IMR-90 (cell line): Measurements from ENCODE around the gene MYO3B. TPM values are rescaled to one million over a fixed set of nuclear protein-coding genes. Genes with fewer than 3 reads are reported as not detected.

ENCODE experiments used
- ATAC-seq: fragments of 200-7000 bp; cut with Tn5 transposase; 2 replicates; pipeline ENCODE4 v1.9.1; 2020; ENCODE audit warnings: low read depth, mild to moderate bottlenecking, moderate library complexity
- BruUV-seq: library from RNA; stranded (reverse); fragments of 400-500 nt; replicated peaks from 2 replicates; lab custom pipeline; 2021; lab: Mats Ljungman, UMichigan
- CTCF ChIA-PET: fragments of 300-600 bp; formaldehyde crosslinking; extraction: SDS; loops from one replicate; lab custom pipeline; 2021; ENCODE audit warnings: antibody characterized with exemption; lab: Yijun Ruan, JAX
- POLR2A ChIA-PET: fragments of 300-600 bp; sonication (Branson Sonifier 250); formaldehyde crosslinking; loops from one replicate; lab custom pipeline; 2022; ENCODE audit warnings: antibody characterized with exemption; ENCODE audit not compliant: unreplicated experiment; lab: Charles Lee
- DNase-seq: peaks from one replicate; pipeline ENCODE4 v3.0.0; 2013
- H2AFZ ChIP-seq: replicated peaks from 2 replicates; pipeline ENCODE3; 2013; ENCODE audit warnings: low read length, mild to moderate bottlenecking; ENCODE audit not compliant: poor library complexity
- H2AK5ac ChIP-seq: 2 replicates; pipeline ENCODE4 v1.6.1; 2013; ENCODE audit warnings: low read depth, low read length, inconsistent platforms
- H2AK9ac ChIP-seq: replicated peaks from 2 replicates; pipeline ENCODE3; 2013; ENCODE audit warnings: mild to moderate bottlenecking, low read depth, low read length, moderate library complexity; ENCODE audit not compliant: poor library complexity
- H2BK120ac ChIP-seq: 2 replicates; pipeline ENCODE4 v1.6.1; 2013; ENCODE audit warnings: low read depth, low read length, inconsistent platforms
- H2BK15ac ChIP-seq: 3 replicates; pipeline ENCODE4 v1.6.1; 2013; ENCODE audit warnings: low read depth, low read length, inconsistent platforms
- H2BK20ac ChIP-seq: 2 replicates; pipeline ENCODE4 v1.6.1; 2013; ENCODE audit warnings: low read depth, mild to moderate bottlenecking, inconsistent platforms, low read length, moderate library complexity
- H2BK5ac ChIP-seq: 2 replicates; pipeline ENCODE4 v1.6.1; 2013; ENCODE audit warnings: mild to moderate bottlenecking, low read depth, low read length, inconsistent platforms; ENCODE audit not compliant: poor library complexity, severe bottlenecking
- H3K14ac ChIP-seq: replicated peaks from 2 replicates; pipeline ENCODE4 v1.6.1; 2013; ENCODE audit warnings: low read depth, low read length, inconsistent platforms
- H3K18ac ChIP-seq: 2 replicates; pipeline ENCODE4 v1.6.1; 2013; ENCODE audit warnings: low read depth, low read length, control low read depth
- H3K23ac ChIP-seq: 2 replicates; pipeline ENCODE4 v1.6.1; 2013; ENCODE audit warnings: low read depth, low read length, inconsistent platforms
- H3K27ac ChIP-seq: 2 replicates; pipeline ENCODE4 v1.5.1; 2013; ENCODE audit warnings: mild to moderate bottlenecking, control low read depth, low read length; ENCODE audit not compliant: insufficient read depth
- H3K27me3 ChIP-seq: 2 replicates; pipeline ENCODE4 v1.6.1; 2013; ENCODE audit warnings: low read length; ENCODE audit not compliant: control insufficient read depth, insufficient read depth
- H3K36me3 ChIP-seq: 2 replicates; pipeline ENCODE4 v1.6.1; 2013; ENCODE audit warnings: low read length, mixed read lengths; ENCODE audit not compliant: control insufficient read depth, insufficient read depth
- H3K4ac ChIP-seq: 2 replicates; pipeline ENCODE4 v1.6.1; 2013; ENCODE audit warnings: low read depth, low read length, inconsistent platforms
- H3K4me1 ChIP-seq: 2 replicates; pipeline ENCODE4 v1.6.1; 2013; ENCODE audit warnings: low read length, mixed read lengths; ENCODE audit not compliant: control insufficient read depth, insufficient read depth
- H3K4me2 ChIP-seq: 2 replicates; pipeline ENCODE4 v1.6.1; 2013; ENCODE audit warnings: low read depth, mild to moderate bottlenecking, control low read depth, low read length, moderate library complexity
- H3K4me3 ChIP-seq: 2 replicates; pipeline ENCODE4 v1.5.1; 2013; ENCODE audit warnings: low read depth, mild to moderate bottlenecking, control low read depth, low read length, moderate library complexity; ENCODE audit not compliant: insufficient read depth
- H3K56ac ChIP-seq: 2 replicates; pipeline ENCODE4 v1.6.1; 2013; ENCODE audit warnings: low read length, inconsistent platforms; ENCODE audit not compliant: insufficient read depth; ENCODE audit errors: extremely low read depth
- H3K79me1 ChIP-seq, 2 experiments: 2 replicates each; pipeline ENCODE4 v1.6.1; 2013; ENCODE audit warnings: low read length in 2 of 2, inconsistent platforms in 1 of 2, low read depth in 1 of 2
- H3K9ac ChIP-seq: 2 replicates; pipeline ENCODE4 v1.6.1; 2013; ENCODE audit warnings: low read depth, low read length, control low read depth
- H3K9me1 ChIP-seq: 2 replicates; pipeline ENCODE4 v1.6.1; 2013; ENCODE audit warnings: low read length, inconsistent platforms; ENCODE audit not compliant: insufficient read depth
- H3K9me3 ChIP-seq: 2 replicates; pipeline ENCODE4 v1.6.1; 2013; ENCODE audit warnings: low read length; ENCODE audit not compliant: control insufficient read depth, insufficient read depth
- H4K20me1 ChIP-seq: 2 replicates; pipeline ENCODE4 v1.6.1; 2013; ENCODE audit warnings: low read length, inconsistent platforms; ENCODE audit not compliant: insufficient read depth
- H4K5ac ChIP-seq: 2 replicates; pipeline ENCODE4 v1.6.1; 2013; ENCODE audit warnings: mild to moderate bottlenecking, low read depth, low read length, control low read depth
- H4K8ac ChIP-seq, 2 experiments: 2 replicates each; pipeline ENCODE4 v1.6.1; 2013; ENCODE audit warnings: low read depth in 2 of 2, low read length in 2 of 2, control low read depth in 1 of 2, inconsistent platforms in 1 of 2
- H4K91ac ChIP-seq: 2 replicates; pipeline ENCODE4 v1.6.1; 2013; ENCODE audit warnings: low read depth, low read length, inconsistent platforms; ENCODE audit not compliant: insufficient read depth
- BHLHE40 ChIP-seq: fragments of 150-350 bp; IDR thresholded peaks from 2 replicates; pipeline ENCODE4 v1.6.1; 2016; ENCODE audit warnings: mild to moderate bottlenecking, low read depth, low read length
- CEBPB ChIP-seq: IDR thresholded peaks from 2 replicates; pipeline ENCODE4 v1.6.1; 2012; ENCODE audit warnings: low read depth, low read length, improper control_type of control experiment
- CHD1 ChIP-seq: IDR thresholded peaks from 2 replicates; pipeline ENCODE4 v1.6.1; 2012; ENCODE audit warnings: low read depth, low read length, improper control_type of control experiment
- FOS ChIP-seq: fragments of 150-350 bp; IDR thresholded peaks from 2 replicates; pipeline ENCODE4 v1.6.1; 2016; ENCODE audit warnings: low read depth, low read length
- MAFK ChIP-seq: IDR thresholded peaks from 2 replicates; pipeline ENCODE4 v1.6.1; 2012; ENCODE audit warnings: low read depth, low read length, improper control_type of control experiment
- MAZ ChIP-seq: IDR thresholded peaks from 2 replicates; pipeline ENCODE4 v1.6.1; 2012; ENCODE audit warnings: low read depth, mild to moderate bottlenecking, low read length, improper control_type of control experiment, moderate library complexity, borderline replicate concordance
- MXI1 ChIP-seq: IDR thresholded peaks from 2 replicates; pipeline ENCODE4 v1.6.1; 2012; ENCODE audit warnings: low read depth, mild to moderate bottlenecking, low read length, moderate library complexity, borderline replicate concordance
- NFE2L2 ChIP-seq: fragments of 150-350 bp; IDR thresholded peaks from 2 replicates; pipeline ENCODE4 v1.6.1; 2016; ENCODE audit warnings: low read depth, mild to moderate bottlenecking, low read length
- POLR2A ChIP-seq: IDR thresholded peaks from 2 replicates; pipeline ENCODE4 v1.6.1; 2012; ENCODE audit warnings: mild to moderate bottlenecking, low read depth, low read length
- RAD21 ChIP-seq: IDR thresholded peaks from 2 replicates; pipeline ENCODE4 v1.6.1; 2012; ENCODE audit warnings: low read length, improper control_type of control experiment
- RCOR1 ChIP-seq: IDR thresholded peaks from 2 replicates; pipeline ENCODE4 v1.6.1; 2012; ENCODE audit warnings: mild to moderate bottlenecking, low read length, improper control_type of control experiment; ENCODE audit not compliant: insufficient replicate concordance
- RFX5 ChIP-seq: IDR thresholded peaks from 2 replicates; pipeline ENCODE4 v1.8.0; 2012; ENCODE audit warnings: low read depth, mild to moderate bottlenecking, low read length, moderate library complexity
- SMC3 ChIP-seq: fragments of 150-350 bp; IDR thresholded peaks from 2 replicates; pipeline ENCODE4 v1.6.1; 2016; ENCODE audit warnings: low read depth, mild to moderate bottlenecking, antibody characterized with exemption, low read length, moderate library complexity
- WGBS, 2 experiments: methylation state at CpG; one replicate each; pipeline versions ENCODE4 v1.1.5 to v1.1.7; 2013; ENCODE audit warnings: missing lambda C conversion rate in 2 of 2; ENCODE audit not compliant: insufficient read length in 1 of 2; ENCODE audit errors: extremely low coverage in 2 of 2; 5-methylcytosine and 5-hydroxymethylcytosine counted together
- dilution Hi-C: fragments of 300-500 bp; cut with HindIII; formaldehyde crosslinking; loops from one replicate; pipeline ENCODE4 v1.14.3; 2018; ENCODE audit warnings: low sequenced_read_pairs; ENCODE audit not compliant: unreplicated experiment
- in situ Hi-C: fragments of 300-500 bp; cut with MboI; formaldehyde crosslinking; loops from 3 replicates; pipeline ENCODE4 v1.14.3; 2019; ENCODE audit warnings: low sequenced_read_pairs, inconsistent platforms, mixed read lengths
- intact Hi-C: fragments of 100-400 bp; cut with micrococcal nuclease; formaldehyde crosslinking; loops from 2 replicates; pipeline ENCODE4 v1.10.0; 2022
- polyA plus RNA-seq, 3 experiments: library from polyadenylated mRNA; depleted of rRNA; stranded (reverse); fragments of >200 nt; gene quantifications; 2 replicates each; pipeline ENCODE4 v1.2.3, GENCODE V29; 2012; ENCODE audit warnings: low replicate concordance in 1 of 3
- total RNA-seq: library from RNA; depleted of rRNA; stranded (reverse); fragments of >200 nt; gene quantifications from 2 replicates; pipeline ENCODE4 v1.2.3, GENCODE V29; 2012
- TF ChIP-seq, protein P1 (sequence below): fragments of 150-350 bp; IDR thresholded peaks from 2 replicates; pipeline ENCODE4 v1.6.1; 2017; ENCODE audit warnings: mild to moderate bottlenecking, antibody characterized with exemption, low read length, low read depth
- TF ChIP-seq, protein P2 (sequence below): conservative IDR thresholded peaks from 2 replicates; pipeline ENCODE4 v1.5.1; 2012; ENCODE audit warnings: mild to moderate bottlenecking, low read depth, low read length, improper control_type of control experiment
- TF ChIP-seq, protein P3 (sequence below): fragments of 150-350 bp; IDR thresholded peaks from 2 replicates; pipeline ENCODE4 v1.6.1; 2016; ENCODE audit warnings: low read depth, mild to moderate bottlenecking, low read length, moderate library complexity, borderline replicate concordance

Gene MYO3B
- total and polyA plus RNA-seq, 2 of the 4 experiments (the other 2 are of a cell fraction) = 0.02 TPM; not detected in 1

DNA sequence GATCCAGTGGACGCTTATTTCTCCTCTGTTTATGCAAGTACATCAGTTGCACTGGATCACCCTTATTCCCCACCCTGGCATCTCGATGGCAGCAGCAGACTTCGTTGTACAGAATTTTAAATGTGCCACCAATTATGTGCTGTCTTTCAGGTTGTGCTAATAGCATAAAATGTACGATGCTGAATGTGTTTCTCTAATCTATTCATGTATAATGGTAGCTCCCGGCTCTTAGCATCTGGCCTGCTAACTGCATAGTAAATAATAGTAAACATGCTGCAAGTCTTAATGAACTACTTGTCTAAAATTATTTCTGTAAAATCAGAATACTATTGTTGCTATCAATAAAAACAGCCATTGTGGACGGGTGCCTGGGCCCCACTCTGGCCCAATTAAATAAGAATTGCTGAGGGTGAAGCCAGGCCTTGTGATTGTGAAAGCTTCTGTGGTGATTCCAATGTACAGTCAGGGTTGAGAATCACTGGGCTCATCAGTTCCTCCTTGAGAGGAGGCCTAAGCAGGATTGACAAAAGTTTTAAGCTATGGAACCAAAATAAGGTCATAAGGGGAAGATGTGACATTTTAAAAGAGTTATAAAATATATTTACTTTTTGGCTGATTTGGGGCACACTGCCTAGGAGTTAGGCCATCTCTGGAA, 14.4 kb upstream of the MYO3B start:
- Histone ChIP-seq H3K27me3 (no peaks in the 10 kb centered on the region), H3K14ac (no peak overlapping the region), H3K4ac (no peak overlapping the region), H4K91ac (no peak overlapping the region), H2BK15ac (peak overlapping the region; percentile 31; the same call in 1 of the 3 replicates), H3K56ac (no peak overlapping the region), H4K5ac (no peak overlapping the region), H3K18ac (no peak overlapping the region), H2BK5ac (no peak overlapping the region), H3K36me3 (no peaks in the 10 kb centered on the region), H3K79me1 (no peaks in the 10 kb centered on the region), H3K4me1 (peaks cover 4% of the 10 kb centered on the region; the same call in 1 of the 2 replicates), H4K8ac (no peak overlapping the region), H4K20me1 (no peaks in the 10 kb centered on the region), H3K4me2 (no peak overlapping the region), H3K9me1 (no peaks in the 10 kb centered on the region), H3K9me3 (no peaks in the 10 kb centered on the region), H2AK5ac (no peak overlapping the region), H3K23ac (no peak overlapping the region), H3K9ac (no peak overlapping the region), H2BK120ac (no peak overlapping the region), H2AFZ (no peak overlapping the region), H2AK9ac (no peak overlapping the region), H3K4me3 (no peak overlapping the region), H3K27ac (no peak overlapping the region), H2BK20ac (no peak overlapping the region)
- DNase-seq (no peak), ATAC-seq (no peak)
- dilution Hi-C loops = no loop called here
- intact Hi-C loops = no loop called here
- POLR2A ChIA-PET = interaction anchor here (0.6 kb wide), 1 partner anchor 59 kb away, joined by 6 read pairs; no protein-coding TSS in a partner anchor
- CTCF ChIA-PET = interaction anchor here (0.5 to 0.7 kb wide), 2 partner anchors 169 to 311 kb away, joined by 3 to 4 read pairs; no protein-coding TSS in a partner anchor
- BruUV-seq = no TSS peak
- WGBS, 2 experiments = no CpG with 5 or more reads among the region's 6 CpGs
- TF ChIP-seq, protein P1, sequence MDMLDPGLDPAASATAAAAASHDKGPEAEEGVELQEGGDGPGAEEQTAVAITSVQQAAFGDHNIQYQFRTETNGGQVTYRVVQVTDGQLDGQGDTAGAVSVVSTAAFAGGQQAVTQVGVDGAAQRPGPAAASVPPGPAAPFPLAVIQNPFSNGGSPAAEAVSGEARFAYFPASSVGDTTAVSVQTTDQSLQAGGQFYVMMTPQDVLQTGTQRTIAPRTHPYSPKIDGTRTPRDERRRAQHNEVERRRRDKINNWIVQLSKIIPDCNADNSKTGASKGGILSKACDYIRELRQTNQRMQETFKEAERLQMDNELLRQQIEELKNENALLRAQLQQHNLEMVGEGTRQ = no peak
- TF ChIP-seq MAFK = no peak
- no peak for TF ChIP-seq RAD21
- TF ChIP-seq, protein P2, sequence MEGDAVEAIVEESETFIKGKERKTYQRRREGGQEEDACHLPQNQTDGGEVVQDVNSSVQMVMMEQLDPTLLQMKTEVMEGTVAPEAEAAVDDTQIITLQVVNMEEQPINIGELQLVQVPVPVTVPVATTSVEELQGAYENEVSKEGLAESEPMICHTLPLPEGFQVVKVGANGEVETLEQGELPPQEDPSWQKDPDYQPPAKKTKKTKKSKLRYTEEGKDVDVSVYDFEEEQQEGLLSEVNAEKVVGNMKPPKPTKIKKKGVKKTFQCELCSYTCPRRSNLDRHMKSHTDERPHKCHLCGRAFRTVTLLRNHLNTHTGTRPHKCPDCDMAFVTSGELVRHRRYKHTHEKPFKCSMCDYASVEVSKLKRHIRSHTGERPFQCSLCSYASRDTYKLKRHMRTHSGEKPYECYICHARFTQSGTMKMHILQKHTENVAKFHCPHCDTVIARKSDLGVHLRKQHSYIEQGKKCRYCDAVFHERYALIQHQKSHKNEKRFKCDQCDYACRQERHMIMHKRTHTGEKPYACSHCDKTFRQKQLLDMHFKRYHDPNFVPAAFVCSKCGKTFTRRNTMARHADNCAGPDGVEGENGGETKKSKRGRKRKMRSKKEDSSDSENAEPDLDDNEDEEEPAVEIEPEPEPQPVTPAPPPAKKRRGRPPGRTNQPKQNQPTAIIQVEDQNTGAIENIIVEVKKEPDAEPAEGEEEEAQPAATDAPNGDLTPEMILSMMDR = no peak
- no peak for TF ChIP-seq NFE2L2
- TF ChIP-seq, protein P3, sequence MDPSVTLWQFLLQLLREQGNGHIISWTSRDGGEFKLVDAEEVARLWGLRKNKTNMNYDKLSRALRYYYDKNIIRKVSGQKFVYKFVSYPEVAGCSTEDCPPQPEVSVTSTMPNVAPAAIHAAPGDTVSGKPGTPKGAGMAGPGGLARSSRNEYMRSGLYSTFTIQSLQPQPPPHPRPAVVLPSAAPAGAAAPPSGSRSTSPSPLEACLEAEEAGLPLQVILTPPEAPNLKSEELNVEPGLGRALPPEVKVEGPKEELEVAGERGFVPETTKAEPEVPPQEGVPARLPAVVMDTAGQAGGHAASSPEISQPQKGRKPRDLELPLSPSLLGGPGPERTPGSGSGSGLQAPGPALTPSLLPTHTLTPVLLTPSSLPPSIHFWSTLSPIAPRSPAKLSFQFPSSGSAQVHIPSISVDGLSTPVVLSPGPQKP = no peak
- no peak for TF ChIP-seq RCOR1
- no peak for TF ChIP-seq BHLHE40
- TF ChIP-seq CEBPB = no peak
- TF ChIP-seq POLR2A = no peak
- TF ChIP-seq MAZ = no peak
- no peak for TF ChIP-seq RFX5
- no peak for TF ChIP-seq SMC3
- TF ChIP-seq FOS = no peak
- TF ChIP-seq MXI1 = no peak
- no peak for TF ChIP-seq CHD1
- in situ Hi-C loops = no loop called here
